A673 (cell line): ENCODE results near the gene C19orf47.

ENCODE experiments used
- EZH2 ChIP-seq: fragments of 200-600 bp; sonication (generic); IDR thresholded peaks from 2 replicates; pipeline ENCODE4 v1.6.1; 2017; ENCODE audit warnings: borderline replicate concordance, low read depth, mild to moderate bottlenecking, mixed read lengths, antibody characterized with exemption, low read length; ENCODE audit not compliant: poor library complexity, severe bottlenecking
- TF ChIP-seq, protein P1 (sequence below): fragments of 300-800, 200-600 bp; sonication (generic); conservative IDR thresholded peaks from 2 replicates; pipeline ENCODE4 v1.5.1; 2017; ENCODE audit warnings: low read depth, mild to moderate bottlenecking, antibody characterized with exemption, low read length, moderate library complexity, mixed read lengths

GRCh38 chr19:40279120-40279551, 69.1 kb downstream of the C19orf47 start:
- TF ChIP-seq, protein P1, sequence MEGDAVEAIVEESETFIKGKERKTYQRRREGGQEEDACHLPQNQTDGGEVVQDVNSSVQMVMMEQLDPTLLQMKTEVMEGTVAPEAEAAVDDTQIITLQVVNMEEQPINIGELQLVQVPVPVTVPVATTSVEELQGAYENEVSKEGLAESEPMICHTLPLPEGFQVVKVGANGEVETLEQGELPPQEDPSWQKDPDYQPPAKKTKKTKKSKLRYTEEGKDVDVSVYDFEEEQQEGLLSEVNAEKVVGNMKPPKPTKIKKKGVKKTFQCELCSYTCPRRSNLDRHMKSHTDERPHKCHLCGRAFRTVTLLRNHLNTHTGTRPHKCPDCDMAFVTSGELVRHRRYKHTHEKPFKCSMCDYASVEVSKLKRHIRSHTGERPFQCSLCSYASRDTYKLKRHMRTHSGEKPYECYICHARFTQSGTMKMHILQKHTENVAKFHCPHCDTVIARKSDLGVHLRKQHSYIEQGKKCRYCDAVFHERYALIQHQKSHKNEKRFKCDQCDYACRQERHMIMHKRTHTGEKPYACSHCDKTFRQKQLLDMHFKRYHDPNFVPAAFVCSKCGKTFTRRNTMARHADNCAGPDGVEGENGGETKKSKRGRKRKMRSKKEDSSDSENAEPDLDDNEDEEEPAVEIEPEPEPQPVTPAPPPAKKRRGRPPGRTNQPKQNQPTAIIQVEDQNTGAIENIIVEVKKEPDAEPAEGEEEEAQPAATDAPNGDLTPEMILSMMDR: no peak
- TF ChIP-seq EZH2: no peak
